Measurements from ENCODE around the gene SKI.
"Not testable (repeated sequence)": the region's sequence is repeated elsewhere in the genome, so short reads cannot be mapped to it uniquely, and the experiment has no call there.

Gene SKI

DNA sequence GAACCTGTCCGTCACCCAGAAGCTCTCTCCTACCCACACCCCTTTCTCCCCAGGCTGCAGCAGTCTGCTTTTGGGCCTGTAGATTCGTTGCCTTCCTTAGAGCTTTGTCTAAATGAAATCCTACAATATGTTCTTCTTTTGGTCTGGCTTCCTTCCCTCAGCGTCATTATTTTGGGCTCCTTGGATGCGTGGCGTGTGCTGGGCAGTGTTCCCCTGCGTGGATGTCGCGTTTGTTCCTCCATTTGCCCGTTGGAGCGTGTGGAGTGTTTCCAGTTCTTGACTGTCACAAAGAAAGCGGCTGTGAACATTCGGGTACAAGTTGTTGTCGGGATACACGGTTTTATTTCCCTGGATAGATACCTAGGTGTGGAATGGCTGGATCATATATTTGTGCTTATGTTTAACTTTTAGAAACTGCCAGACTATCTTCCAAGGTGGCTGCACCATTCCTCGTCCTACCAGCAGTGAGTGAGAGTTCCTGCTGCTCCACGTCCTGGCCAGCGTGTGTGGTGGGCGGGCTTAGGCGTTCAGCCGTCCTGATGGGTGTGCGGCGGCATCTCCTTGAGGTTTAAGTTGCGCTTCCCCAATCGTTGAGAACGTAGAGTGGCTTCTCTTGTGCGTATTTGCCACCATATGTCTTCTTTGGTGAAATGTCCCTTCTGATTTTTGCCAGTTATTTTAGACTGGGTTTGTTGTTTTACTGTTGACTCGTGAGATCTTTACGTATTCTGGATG lies 31.7 kb downstream of the SKI start:
- DNase-seq (ENCODE audit: low read depth) = no peak

DNA sequence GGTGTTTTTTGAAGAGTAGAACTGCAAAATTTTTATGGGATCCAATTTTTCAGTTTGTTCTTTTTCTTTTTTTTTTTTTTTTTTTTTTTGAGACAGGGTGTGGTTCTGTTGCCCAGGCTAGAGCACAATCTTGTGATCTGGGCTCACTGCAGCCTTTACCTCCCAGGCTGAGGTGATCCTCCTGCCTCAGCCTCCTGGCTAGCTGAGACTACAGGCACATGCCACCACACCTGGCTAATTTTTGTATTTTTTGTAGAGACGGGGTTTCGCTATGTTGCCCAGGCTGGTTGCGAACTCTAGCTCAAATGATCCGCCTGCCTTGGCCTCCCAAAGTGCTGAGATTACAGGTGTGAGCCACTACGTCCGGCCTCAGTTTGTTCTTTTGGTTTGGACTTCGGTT lies 32.4 kb downstream of the SKI start:
- not testable (repeated sequence) for DNase-seq (ENCODE audit: low read depth)

DNA sequence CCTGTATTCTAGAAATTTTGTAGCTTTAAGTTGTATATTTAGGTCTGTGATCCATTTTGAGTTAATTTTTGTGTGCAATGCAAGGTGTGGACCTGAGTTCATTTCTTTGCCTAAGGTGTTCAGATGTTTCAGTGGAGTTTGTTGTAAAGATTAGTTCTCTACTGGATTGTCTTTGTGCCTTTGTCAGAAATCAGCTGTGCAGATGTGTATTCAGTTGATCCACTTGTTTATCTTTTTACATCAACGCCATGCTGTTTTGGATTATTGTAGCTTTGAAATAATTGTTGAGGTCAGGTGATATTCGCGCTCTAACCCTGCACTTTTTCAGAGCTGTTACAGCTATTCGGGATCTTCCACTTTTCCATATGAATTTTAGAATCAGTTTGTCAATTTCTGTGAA lies 32.8 kb downstream of the SKI start:
- DNase-seq (ENCODE audit: low read depth) = no peak

DNA sequence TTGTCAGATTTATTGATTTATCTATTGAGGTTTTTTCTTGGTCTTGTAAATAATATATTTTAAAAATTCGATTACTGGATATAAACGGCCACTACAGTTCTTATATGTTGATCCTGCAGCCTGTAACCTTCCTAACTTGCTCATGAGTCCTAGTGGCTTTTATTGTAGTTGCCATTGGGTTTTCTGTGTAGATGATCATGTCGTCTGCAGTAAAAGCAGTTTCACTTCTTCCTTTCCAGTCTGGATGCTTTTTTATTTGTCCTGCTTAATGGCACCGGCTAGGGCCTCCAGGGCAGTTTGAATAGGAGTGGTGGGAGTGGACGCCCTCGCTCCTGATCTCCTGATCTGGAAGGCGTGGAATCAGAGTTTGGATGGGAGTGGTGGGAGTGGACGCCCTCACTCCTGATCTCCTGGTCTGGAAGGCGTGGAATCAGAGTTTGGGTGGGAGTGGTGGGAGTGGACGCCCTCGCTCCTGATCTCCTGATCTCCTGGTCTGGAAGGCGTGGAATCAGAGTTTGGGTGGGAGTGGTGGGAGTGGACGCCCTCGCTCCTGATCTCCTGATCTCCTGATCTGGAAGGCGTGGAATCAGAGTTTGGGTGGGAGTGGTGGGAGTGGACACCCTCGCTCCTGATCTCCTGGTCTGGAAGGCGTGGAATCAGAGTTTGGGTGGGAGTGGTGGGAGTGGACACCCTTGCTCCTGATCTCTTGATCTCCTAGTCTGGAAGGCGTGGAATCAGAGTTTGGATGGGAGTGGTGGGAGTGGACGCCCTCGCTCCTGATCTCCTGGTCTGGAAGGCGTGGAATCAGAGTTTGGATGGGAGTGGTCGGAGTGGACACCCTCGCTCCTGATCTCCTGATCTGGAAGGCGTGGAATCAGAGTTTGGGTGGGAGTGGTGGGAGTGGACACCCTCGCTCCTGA lies 33.6 kb downstream of the SKI start:
- not testable (repeated sequence) for DNase-seq (ENCODE audit: low read depth)

DNA sequence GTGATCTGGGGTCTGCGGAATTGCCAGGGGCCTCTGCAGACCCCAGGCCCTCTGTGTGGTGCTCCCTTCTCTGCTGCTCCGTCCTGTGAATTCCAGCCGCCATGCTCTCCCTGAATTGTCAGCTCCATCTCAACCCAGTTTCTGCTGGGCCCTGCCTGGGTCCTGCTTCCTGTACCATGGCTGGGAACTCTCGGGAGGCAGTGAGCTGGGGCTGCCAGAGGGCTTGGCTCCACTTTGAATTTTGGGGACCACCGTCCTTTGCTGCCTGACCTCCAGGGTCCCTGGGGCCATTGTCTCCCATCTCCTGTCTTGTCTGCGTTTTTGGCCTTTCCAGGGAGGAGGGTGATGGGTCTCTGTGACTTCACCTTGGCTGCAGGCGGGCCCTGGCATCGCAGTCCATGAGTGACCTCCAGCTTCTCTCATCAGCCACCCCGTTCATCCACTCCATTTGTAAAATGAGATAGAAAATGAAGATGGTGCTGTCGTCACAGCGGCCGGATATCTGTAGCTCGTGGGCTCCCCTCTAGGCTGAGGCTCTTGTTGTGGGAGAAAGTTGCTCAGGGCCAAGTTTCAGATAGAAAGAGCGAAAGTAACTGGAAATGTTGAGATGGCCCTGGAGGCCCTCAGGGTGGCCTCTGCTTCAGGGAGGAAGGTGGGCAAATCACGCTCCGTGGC lies 38.3 kb downstream of the SKI start:
- no peak for DNase-seq (ENCODE audit: low read depth)

DNA sequence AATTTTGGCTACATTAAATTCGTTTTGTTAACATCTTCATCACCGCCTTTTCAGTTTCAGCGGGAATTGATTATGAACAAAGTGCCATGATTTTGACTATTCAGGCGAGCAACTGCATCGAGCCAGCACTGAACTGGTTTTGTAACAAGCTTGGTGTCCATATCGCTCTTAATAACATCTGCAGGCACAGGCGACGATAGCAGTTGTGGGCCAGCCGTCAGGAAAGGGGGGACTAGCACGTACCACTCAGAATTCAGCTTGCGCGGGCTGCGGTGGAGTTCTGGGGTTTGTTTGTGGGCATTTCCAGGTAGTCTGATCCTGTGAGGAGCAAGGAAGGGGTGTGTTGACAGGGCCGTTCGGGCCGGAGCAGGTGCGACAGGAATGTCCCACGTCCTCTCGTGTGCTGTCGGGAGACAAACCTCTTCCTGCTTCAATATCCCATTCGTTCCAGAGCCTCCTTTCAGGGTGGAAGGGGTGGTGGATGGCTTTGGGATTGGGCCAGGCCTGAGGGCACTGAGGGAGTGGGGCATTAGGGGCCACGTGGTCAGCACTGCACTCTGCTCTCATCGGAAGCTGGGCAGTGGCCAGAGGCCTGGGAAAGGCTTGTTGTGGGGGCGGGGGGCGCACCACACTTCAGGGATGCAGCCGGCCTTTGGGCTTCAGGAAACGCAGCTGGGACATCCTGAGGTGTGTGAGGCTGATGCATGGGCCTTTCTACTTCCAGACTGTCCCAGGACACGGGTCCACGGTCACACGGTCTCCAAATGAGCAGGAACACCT lies 39.1 kb downstream of the SKI start:
- no peak for DNase-seq (ENCODE audit: low read depth)

DNA sequence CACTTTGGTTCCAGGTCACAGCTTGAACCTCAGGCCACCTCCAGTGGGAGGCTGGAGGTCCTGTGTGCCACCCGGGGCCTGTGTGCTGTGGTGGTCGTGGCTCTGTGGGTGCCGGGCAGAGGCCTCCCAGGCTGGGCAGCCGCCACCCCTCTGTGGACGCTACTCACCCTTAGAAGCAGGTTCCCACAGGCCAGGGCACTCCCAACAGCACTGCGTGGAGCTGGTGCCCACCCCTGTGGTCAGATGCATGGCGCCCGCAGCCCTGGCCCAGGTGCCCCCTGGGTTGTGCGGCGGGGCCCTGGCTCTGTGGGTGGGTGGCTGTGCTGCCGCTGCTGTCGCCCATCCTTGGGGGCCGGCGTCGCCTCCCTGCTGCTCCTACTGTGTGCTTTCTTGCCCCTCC lies 39.7 kb downstream of the SKI start:
- DNase-seq (ENCODE audit: low read depth) = no peak

DNA sequence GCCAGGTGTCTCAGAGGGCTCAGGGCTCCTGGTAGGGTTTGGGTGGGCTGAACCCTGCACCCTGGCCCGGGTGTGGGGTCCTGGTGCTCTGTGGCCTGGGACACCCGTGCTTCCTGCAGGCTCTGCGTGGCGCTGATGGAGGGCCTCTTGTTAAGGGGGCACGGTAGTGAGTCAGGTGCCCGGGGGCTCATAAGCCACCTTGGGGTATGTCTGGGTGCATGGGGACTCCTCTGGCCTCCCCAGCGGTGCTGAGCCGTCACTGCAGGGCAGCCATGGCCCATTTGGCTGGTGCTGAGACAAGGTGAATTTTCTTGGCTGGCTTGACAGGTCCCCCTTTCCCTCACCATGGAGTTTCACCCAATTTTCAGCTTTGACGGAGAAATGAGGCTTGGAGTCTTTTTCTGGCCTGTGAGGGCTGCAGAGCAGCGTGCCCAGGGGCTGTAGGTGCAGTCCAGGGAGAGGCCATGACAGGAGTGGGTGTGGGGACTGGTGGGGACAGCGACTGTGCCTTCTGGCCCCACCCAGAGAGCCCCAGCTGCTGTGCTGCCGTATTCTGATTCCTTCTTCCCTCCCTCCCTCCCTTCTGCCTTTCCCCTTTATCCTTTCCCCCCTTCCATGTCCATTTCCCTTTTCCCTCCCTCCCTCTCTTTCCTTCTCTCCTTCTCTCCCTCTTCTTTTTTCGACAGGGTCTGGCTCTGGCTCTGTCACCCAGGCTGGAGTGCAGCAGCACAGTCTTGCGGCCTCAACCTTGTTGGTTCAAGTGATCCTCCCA lies 40.4 kb downstream of the SKI start:
- DNase-seq (ENCODE audit: low read depth) = no peak

DNA sequence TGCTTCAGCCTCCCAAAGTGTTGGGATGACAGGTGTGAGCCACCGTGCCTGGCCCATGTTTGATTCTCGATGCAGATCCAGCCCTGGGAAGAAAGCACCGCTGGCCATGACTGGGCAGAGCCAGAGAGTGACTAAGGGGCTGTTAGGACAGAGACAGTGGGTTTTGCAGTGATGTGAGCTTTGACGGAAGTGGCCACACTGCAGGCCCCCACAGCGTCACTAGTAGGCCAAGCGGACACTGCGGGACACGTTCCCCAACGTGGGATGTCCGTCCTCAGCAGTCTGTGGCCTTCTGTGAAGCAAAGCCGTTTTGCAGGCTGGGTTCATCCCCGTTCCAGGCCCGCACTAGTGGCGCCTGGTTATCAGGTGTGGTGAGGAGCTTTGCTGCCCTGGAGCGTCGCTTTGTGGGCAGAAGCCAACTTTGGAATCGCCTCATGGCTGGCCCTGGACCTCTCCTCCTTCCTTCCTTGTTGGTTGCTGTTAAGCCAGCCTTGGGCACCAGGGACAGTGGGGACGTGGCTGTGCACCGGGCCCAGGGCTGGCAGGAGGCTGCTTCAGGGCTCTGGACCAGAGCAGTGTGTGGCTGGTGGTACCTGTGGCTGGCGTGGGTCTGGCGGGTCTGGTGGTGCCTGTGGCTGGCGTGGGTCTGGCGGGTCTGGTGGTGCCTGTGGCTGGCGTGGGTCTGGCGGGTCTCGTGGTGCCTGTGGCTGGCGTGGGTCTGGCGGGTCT lies 41.2 kb downstream of the SKI start:
- DNase-seq (ENCODE audit: low read depth) = no peak

DNA sequence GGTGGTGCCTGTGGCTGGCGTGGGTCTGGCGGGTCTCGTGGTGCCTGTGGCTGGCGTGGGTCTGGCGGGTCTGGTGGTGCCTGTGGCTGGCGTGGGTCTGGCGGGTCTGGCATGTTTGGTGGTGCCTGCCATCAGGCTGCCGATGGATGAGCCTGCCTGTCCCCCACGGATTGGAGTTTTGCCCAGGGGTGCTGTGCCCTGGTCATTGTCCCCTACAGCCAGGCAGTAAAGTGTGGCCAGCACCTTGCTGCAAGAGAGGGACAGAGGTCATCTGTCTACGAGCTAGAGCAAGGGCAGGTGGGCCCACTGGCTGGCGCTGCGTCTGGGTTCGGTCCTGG lies 41.8 kb downstream of the SKI start:
- no peak for DNase-seq (ENCODE audit: low read depth)

DNA sequence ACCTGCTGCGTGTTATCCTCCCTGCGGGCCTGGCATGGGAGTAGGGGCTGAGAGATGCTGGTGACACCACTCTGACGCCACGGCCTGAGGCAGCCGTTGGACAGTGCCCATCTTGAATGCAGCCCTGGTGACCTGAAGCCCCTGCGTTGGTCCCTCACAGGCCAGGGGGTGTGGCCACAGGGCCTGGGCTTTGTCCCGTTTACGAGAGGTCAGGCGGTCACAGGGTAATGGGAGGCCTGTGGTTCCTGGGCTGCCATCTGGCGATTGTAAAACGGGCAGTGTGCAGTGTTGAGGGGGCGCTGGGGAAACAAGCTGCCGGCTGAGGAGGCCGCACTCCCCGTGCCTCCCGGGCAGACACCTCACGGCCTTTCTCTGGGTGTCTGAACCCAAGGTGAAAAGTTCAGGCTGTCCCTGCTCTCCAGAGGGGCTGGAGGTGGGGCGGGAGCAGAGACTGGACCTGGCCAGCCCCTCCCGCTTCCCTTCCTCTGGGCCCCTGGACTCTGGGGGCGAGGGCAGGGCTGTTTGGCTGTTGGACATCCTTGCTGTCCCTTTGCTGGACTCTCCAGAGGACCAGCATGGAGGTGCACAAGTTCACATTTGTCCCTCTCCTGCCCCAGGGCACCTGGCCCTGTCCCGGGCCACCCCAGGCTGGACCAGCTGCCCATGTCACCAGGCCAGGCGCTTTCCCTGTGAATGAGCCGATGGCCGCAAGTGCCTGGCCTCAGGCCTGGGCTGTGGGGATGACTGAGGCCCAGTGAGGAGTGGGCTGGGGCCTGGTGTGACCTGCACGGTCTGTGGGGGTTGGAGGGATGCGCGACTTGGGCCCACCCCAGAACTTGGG lies 42.4 kb downstream of the SKI start:
- DNase-seq (ENCODE audit: low read depth) = no peak

DNA sequence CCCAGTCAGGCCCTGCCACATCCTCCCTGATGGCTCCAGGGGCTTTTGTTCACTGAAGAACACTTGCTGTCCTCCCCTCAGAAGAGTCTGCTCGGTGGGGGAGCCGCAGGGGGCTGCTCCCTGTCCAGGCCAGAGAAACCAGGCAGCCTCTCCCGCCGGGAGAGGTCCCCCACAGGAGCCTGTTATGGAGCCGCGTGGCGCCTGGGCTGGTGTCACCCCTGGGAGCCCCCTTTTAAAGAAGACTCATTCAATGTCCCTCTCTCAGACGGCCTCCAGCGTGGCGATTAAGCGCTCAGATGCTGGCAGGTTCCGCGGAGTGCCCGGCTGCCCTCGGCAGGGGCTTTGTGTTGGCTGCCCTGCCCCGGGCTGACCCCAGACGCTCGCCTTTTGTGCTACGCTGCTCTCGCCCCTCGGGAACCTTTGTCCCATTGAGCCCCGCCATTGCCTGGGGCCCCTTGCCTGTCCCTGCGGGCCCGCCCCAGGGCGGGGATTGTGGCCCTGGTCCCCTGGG lies 43.1 kb downstream of the SKI start:
- no peak for DNase-seq (ENCODE audit: low read depth)

DNA sequence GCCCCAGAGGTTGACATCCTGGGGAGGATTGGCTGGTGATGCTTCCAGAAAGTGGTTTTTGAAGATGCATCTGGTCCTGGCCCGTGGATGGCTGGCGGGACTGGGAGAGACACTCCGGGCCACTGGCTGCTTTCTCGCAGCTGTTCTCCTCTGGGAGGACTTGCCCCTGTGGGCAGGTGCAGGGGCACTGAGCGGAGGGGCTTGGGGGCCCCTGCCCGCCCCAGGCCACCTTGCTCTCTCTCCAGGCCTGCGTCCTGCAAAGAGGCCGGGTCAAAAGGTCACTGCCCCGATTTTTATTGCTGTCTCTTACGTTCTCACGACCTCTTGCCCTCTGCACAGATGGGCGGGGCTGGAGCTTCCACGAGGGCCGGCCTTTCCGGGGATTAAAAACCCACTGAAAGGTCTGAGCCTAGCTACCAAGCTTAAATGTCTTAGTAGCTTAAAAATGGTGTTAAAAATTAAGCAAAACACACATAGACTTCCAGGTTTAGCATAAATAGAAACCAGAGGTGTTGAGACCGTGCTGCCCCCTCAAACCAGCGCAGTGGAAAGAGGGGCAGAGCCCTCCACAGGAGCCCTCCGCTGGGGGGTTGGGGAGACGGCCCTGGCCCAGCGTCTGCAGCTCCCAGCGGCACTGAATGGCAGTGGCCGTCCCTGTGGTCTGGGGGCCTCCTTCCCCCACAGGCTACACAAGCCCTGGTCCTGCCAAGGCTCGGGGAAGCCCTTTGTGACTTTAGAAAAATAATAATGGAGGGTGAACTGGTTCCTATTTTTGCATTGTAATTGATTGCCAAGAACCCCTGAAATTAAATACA lies 43.9 kb downstream of the SKI start:
- no peak for DNase-seq (ENCODE audit: low read depth)

DNA sequence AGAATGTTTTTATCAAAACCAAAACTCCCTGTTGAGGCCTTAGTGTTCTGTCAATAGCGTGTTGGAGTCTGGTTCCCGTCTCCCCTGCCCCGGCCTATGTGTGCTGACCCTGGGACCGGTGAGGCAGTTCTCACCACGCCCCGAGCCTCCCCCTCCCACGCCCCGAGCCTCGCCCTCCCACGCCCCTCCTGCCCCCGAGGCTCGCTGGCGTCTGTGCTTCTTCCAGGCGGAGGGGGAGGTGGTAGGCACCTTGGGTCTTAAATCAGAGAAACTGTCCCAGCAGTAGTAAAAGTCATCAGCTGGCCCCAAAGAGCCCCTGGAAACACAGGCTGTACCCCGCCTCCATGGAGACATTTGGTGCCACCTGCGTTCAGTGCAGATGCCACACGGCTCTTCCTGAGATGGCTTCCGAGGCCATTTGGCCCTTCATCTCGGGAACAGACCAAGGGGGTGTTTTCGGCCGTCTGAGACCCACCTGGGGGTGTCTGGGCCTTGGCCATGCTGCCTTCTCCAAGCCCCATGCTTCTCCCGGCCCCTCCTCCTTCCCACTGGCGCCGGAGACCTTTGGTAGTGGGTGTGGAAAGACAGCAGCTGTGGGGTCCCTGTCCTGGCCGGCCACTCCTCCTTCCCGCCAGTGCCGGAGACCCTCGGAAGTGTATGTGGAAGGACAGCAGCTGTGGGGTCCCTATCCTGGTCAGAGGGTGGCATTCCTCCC lies 44.7 kb downstream of the SKI start:
- DNase-seq (ENCODE audit: low read depth) = no peak

DNA sequence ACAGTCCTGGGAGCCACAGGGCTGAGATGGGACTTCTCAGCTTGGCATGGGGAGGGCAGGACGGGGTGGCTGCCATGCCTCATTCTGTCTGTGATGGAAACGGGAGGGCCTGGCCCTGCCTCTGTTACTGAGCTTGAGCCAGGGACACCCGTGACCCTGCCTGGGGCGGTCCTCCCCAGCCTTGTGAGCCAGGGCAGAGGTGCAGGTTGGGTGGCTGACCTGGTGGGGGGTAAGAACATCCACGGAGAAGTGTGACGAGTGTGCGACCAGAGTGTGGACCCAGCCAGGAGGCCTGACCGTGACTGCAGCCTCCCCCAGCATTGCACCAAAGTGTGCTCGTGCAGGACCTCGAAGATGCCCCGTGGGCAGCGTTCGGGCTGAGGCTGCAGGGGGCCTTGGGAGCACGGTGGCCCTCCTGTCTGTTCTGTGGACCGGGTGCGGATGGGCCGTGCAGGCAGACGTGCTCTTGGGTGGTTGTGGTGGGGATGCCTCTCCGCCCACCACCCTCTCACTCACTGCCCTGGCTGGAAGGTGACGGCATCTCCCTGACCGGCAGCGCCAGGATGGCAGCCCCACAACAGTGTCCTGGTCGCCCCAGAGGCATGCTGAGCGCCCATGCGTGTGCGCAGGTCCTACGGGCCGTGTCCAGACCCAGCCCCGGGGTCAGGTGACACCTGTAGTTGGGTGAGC lies 45.4 kb downstream of the SKI start:
- no peak for DNase-seq (ENCODE audit: low read depth)

DNA sequence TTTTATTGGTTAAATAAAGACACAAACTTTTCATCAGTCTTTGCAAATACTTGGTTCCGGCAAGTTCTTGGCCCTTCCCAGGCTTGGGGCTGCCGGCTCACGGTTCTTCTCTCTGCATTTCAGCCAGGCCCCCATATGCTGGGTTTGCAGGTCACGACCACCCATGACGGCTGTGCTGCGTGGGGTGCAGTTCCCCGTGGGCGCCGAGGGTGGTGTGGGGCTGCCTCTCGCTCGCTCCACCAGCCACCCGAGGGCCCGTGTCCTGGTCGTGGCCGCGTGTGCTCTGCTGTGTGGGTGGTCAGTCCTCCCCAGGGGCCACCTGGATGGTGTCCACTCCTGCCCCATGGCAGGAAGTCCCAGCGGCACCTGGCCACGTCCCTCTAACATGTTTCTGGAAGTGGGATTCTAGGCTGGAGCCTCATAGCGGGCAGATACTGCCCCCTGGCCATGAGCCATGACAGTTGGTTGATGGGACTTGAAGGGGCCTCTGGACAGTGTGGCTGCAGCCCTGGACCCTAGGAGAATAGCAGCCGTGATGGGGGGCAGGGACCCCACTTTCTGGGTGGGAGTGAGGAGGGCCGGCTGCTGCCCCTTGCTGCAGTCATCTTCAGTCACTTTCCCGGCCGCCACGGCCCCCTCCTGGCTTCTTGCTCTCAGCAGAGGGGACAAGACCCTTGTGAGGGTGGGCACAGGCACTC lies 46.3 kb downstream of the SKI start:
- DNase-seq (ENCODE audit: low read depth) = no peak
